HG02973 (cell line): ENCODE results near the gene TDRD12.
"Not testable (repeated sequence)": the region's sequence is repeated elsewhere in the genome, so short reads cannot be mapped to it uniquely, and the experiment has no call there.

Experiments used
- ATAC-seq: cut with Tn5 transposase; IDR thresholded peaks from one replicate; pipeline ENCODE4 v1.9.1; 2021; ENCODE audit warnings: moderate library complexity; ENCODE audit not compliant: unreplicated experiment

TDRD12 gene

GRCh38 chr19:32863841-32864240 lies 144.3 kb downstream of the TDRD12 start:
- ATAC-seq: no peak

DNA sequence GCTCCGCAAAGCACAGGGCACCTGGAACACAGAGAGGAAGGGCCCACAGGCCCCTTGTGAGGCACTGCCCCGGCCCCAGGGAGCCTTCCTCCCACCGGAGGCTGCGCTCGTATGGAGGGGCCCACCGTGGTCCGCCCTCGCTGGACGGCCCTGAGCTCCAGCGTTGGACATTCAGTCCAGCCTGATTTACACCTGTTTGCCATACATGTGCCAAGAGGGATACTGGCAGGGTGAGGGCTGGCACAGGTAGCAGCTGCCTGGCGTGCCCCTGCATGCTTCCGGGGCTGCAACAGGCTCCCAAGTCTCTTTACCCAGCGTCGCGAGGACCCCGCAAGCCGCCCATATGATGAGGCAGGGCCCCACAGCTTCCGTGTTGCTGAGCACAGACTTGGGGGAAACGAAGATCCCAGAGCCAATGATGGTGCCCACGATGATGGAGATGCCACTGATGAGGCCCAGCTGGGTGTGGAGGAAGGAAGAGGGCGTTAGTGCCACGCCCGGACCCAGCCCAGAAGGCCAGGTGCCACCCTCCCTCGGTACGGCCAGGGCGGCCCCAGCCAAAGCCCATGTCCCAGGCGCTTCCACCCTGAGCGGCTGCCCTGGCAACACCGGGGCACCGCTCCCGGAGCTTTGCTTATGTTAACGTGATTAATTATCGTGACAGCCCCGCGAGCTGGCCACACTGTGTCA lies 144.9 kb downstream of the TDRD12 start:
- no peak for ATAC-seq

GRCh38 chr19:32865326-32865725 lies 145.8 kb downstream of the TDRD12 start:
- no peak for ATAC-seq

- no peak for ATAC-seq
Observed at GRCh38 chr19:32866061-32866460, 146.5 kb downstream of the TDRD12 start.

GRCh38 chr19:32866564-32867265 lies 147.1 kb downstream of the TDRD12 start:
- ATAC-seq: no peak

GRCh38 chr19:32867436-32867835 lies 147.9 kb downstream of the TDRD12 start:
- ATAC-seq: not testable (repeated sequence)

DNA sequence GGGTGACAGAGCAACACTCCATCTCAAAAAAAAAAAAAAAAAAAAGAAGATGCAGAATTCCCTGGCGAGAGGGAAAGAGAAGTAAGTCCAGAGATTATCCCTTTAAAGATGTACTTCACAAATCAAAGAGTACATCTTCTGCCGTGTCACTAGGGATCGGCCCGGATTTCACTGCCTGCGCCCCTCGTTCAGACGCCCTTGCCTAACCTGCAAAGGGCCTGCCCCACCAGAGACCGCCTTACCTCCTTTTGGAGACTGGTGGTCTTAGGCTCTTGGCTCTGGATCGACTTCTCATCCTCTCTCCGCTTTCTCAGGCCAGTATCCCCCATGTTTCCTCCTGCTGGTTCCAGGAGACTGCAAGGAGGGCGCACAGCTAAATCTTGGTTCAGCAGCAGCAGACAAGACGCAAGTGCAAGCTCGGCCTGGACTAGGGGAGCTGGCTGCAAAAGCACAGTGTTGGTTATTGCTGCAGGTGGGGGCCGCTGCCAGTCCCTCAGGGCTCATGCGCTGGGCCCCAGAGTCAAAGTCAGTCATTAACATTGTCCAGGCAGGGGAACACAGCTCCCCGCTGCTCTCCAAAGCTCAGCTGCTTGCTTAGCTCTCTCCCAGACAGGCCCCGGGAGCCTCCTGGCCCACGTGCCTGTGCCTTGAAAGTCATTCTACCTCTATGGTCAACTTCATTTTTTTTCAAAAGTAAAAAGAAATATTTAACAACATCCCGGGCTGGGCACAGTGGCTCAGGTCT lies 148.8 kb downstream of the TDRD12 start:
- ATAC-seq: no peak

DNA sequence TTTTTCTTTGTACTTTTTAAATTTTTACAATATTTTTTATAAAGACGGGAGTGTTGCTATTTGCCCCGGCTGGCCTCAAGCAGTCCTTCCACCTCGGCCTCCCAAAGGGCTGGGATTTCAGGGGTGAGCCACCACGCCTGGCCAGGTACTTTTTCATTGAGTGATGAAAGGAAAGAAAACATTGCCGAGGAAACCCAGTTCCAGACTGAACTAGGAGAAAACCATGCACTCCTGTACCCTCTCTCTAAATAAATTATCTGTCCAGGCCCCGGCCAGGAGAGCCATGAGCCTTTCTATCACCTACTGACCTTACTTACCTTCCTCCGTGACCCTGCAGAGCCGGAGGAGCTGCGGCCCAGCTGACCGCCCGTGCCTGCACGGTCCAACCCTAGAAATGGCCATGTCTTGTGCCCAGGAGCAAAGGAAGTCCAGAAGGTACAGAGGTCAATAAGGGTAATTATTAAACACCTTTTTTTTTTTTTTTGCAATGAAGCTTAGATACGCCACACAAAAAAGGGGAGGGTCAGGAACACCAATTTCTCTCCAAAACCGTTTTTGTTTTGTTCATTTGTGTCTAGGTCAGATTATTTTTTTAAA lies 149.9 kb downstream of the TDRD12 start, which contains the start of gene SLC7A9:
TSS of gene SLC7A9 (minus strand) at position 399 of the 597 bp plus-strand sequence. CDS start 1,233 bp downstream, outside the sequence.
- no peak for ATAC-seq

DNA sequence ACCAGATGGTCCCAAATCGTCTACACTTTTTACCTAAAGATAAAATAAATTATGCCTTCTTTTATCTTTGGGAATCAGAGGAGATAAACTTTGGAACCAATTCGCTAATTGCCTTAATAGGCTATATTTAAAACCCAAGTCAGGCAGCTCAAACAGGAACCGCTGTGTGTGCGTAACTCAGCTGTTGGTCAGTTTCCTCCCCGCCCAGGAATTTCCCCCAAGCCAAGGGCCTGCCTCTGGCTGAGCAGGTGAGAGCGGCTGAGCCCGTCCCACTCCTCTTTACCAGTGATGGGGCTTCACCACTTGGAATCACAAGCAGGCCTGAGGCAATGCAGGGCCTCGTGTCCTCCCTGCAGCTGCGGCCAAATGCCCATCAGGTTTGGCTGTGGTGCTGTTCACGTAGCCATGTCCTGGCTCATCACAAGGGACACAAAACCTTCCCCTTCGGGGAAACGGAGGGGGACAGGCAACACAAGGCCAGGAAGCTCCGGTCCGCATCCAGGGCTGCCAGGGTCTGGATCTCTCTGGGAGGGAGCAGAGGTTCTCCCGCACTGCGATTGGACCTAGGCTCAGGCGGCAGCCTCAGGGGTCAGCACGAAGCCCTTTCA lies 150.5 kb downstream of the TDRD12 start:
- no peak for ATAC-seq

DNA sequence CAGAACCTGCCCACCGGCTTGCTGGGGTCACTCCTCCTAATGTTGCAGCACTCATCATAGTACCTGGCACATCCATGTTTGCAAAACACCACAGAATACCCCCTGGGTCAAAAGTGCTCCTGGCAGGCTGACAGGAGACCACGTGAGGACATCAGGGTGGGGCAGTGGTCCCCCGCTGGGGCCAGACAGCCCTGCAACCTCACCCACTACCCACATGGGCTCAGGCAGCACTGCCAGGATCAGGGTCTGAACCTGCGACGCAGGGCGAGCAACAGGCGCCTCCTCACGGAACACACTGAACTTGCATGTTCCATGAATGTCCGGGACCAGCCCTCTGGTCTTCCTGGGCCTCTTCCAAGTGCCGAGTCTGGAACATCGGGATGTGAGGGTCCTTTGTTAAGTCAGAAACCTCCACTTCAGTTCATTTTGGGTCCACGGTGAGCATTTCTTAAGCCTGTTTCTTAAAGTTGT lies 151.4 kb downstream of the TDRD12 start:
- no peak for ATAC-seq

DNA sequence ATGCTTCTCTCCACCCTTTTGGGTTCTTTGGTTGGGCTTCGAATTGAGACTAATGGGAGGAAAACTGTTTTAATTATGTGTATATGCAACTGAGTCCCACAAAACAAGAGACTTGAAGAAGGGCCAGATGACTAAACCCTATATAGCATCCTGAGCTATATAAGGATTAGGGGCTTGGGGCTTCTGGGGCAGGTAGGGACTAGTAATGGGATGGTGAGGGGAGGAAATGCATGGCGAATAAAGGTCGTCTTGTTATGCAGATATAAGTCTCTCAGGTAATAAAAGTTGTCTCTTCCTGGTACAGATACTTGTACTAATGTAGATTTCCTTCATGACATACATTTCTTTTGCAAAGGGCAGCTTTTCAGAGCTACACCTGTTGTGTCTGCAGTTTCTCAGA lies 152.8 kb downstream of the TDRD12 start:
- ATAC-seq: no peak

DNA sequence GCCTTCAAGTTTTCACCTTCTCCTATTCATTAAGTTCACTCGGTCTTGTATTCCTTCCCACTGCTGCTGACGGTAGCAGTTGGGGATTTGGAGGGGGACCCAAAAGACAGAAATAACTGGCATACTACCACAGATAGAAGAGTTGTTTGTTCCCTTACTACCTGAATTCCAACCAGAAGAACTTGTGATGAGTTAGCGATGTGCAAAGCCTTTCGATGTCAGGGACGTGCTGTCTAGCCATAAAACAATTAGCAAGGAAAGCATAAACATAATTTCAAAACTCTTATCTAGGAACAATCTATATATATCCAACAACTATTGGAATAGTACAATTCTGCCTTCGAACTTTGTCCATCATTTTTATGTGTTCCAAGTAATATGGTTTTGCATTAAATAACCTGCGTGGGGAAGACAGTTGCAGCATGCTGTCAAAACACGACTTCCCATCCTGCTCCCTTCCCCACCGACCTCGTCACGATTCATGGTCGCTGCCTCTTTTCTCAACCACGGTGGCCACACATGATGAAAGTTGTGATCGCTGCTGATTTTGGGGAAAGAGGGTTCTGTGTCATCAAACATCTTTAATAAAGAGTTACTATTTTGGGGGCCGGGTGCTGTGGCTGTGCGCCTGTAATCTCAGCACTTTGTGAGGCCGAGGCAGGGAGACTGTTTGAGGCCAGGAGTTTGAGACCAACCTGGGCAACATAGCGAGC lies 153.8 kb downstream of the TDRD12 start:
- no peak for ATAC-seq

DNA sequence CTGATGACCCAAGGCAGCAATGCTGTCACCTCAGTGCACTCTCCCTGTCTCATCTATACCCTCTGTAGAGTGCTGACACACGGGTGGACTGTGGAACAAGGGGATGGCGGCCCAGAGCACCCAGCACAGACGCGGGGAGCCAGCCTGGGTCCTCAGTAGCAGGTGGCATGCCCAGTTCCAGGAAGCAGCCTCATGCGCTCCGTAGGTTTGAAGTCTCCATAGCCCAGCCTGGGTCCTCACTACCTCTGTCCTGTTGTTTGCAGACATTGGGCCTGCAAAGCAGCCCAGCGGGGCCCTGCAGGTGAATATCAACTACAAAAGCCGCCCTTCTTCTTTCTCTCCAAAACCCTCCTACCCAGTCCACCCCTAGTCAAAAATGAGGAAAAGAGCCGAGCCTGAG lies 155.0 kb downstream of the TDRD12 start:
- no peak for ATAC-seq

GRCh38 chr19:32875428-32875827 lies 155.9 kb downstream of the TDRD12 start:
- ATAC-seq: no peak

DNA sequence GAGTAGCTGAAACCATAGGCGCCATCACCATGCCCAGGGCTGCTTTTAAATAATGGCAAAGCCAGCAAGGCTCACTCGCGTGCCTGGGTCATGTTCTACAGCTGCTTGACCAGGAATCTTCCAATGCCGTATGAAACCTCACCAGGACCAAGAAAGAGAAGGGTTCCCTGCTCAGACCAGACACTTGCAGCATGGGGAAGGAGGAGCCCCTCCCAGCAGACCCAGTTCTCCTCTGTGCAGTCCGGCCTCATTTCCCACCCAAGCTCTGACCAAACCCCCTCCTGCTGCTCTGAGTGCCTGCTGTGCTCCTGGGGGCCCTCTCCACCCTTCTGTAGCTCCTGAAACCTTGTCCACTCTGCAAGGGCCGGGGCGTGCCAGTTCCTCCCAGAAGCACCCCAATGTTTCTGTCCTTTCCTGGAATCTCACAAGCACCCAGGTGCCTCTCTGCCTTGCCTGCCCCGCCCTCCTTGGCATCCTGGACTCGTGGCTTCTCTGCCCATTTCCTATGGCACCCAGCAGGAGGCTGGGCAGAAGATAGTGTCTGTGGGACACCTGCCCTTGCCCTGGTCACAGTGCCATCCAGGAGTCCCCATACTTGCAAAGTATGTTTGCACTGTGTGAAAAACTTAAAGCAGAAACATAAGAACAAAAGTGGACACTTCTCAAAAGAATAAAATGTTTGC lies 156.8 kb downstream of the TDRD12 start:
- ATAC-seq: no peak

DNA sequence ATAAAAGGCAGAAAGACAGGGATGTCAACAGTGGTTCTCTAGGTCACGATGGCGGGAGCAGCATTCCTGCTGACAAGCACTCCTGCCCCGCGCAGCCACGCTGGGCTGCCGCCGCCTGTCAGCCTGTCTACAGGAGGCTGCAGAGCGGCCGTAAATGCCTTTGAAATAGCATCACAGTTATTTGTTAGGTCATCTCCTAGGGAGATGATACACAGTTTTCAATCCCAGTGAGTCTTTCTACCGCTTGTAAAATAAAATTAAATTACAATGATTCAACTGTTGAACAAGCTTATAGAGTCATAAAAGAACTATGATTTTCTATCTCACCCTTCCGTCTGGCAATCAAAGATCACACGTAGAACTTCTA lies 157.3 kb downstream of the TDRD12 start:
- no peak for ATAC-seq
